PFSK-1 (cell line): ENCODE results near the gene TBC1D17.

Experiments used
- POLR2AphosphoS5 ChIP-seq: IDR thresholded peaks from 2 replicates; pipeline ENCODE4 v1.6.1; 2012; ENCODE audit warnings: low read depth, mild to moderate bottlenecking, control low read depth, low read length, moderate library complexity
- SIN3A ChIP-seq: IDR thresholded peaks from 2 replicates; pipeline ENCODE4 v1.6.1; 2012; ENCODE audit warnings: mild to moderate bottlenecking, low read length, moderate library complexity, borderline replicate concordance; ENCODE audit not compliant: insufficient read depth
- TAF1 ChIP-seq: IDR thresholded peaks from 2 replicates; pipeline ENCODE4 v1.6.1; 2012; ENCODE audit warnings: low read length, control low read depth, borderline replicate concordance; ENCODE audit not compliant: insufficient read depth

GRCh38 chr19:49866933-49867782 is 10.3 kb upstream of the TBC1D17 start, which contains the start of gene PNKP:
- TF ChIP-seq POLR2AphosphoS5 (peak; percentile 79), SIN3A (peak; percentile 46; the same call in 1 of the 2 replicates), TAF1 (peak; percentile 61; the same call in 1 of the 2 replicates)
